HepG2 (cell line): Measurements from ENCODE around the gene CCDC83. TPM values are rescaled to one million over a fixed set of nuclear protein-coding genes. Genes with fewer than 3 reads are reported as not detected.
"Not testable (repeated sequence)": the region's sequence is repeated elsewhere in the genome, so short reads cannot be mapped to it uniquely, and the experiment has no call there.

Experiments
- ATAC-seq: fragments of 200-7000 bp; cut with Tn5 transposase; 3 replicates; pipeline ENCODE4 v1.9.1; 2020; ENCODE audit warnings: mild to moderate bottlenecking, moderate library complexity
- BruUV-seq: library from RNA; stranded (reverse); fragments of 400-500 nt; replicated peaks from 2 replicates; lab custom pipeline; 2021; lab: Mats Ljungman, UMichigan
- CTCF ChIA-PET: fragments of 300-600 bp; formaldehyde crosslinking; extraction: SDS; loops from one replicate; lab custom pipeline; 2021; ENCODE audit warnings: low total read pairs, inconsistent platforms, low intra/inter-chr PET ratio; lab: Yijun Ruan, JAX
- POLR2A ChIA-PET: fragments of 350-600 bp; sonication (Branson Sonifier 250); formaldehyde crosslinking; loops from one replicate; lab custom pipeline; 2020; ENCODE audit warnings: antibody characterized with exemption, inconsistent platforms; lab: Yijun Ruan, JAX
- DNase-seq: peaks from one replicate; pipeline ENCODE4 v3.0.0-alpha.2; 2015; ENCODE audit warnings: low spot score
- FAIRE-seq: peaks from 3 replicates; lab custom pipeline; 2011; peaks lifted over from hg19 to GRCh38; lab: Jason Lieb, UNC
- H2AFZ ChIP-seq: one replicate; pipeline ENCODE4 v1.6.1; 2011; ENCODE audit warnings: low read length, inconsistent platforms
- H3K27ac ChIP-seq: fragments of 300-600 bp; 3 replicates; pipeline ENCODE4 v1.8.0; 2011; ENCODE audit warnings: mixed run types, mild to moderate bottlenecking, mixed read lengths, low read length, inconsistent platforms; ENCODE audit not compliant: insufficient read depth; ENCODE audit errors: extremely low read length
- H3K27me3 ChIP-seq, 2 experiments: fragments of 200-600 bp in 1 of 2; 2 replicates in 1 of 2; 3 replicates in 1 of 2; pipeline versions ENCODE4 v1.6.0 to v1.8.0; 2011; ENCODE audit warnings: low read length in 2 of 2, mild to moderate bottlenecking in 2 of 2, moderate library complexity in 2 of 2, inconsistent platforms in 1 of 2; ENCODE audit not compliant: insufficient read depth in 2 of 2, control insufficient read depth in 1 of 2
- H3K36me3 ChIP-seq, 2 experiments: fragments of 200-600 bp in 1 of 2; replicated peaks in 1 of 2; 2 replicates in 1 of 2; 3 replicates in 1 of 2; pipeline versions ENCODE4 v1.5.1 to v1.8.0; 2011; ENCODE audit warnings: low read length in 2 of 2, inconsistent platforms in 1 of 2; ENCODE audit not compliant: insufficient read depth in 2 of 2, control insufficient read depth in 1 of 2
- H3K4me1 ChIP-seq: 2 replicates; pipeline ENCODE4 v1.5.1; 2012; ENCODE audit warnings: low read length, inconsistent platforms; ENCODE audit not compliant: insufficient read depth
- H3K4me2 ChIP-seq: 2 replicates; pipeline ENCODE4 v1.6.0; 2011; ENCODE audit warnings: low read depth, low read length, inconsistent platforms
- H3K4me3 ChIP-seq, 3 experiments: fragments of 200-600 bp in 1 of 3; sonication (generic), shearing (Covaris generic) in 1 of 3; replicated peaks in 1 of 3; 2 replicates each; pipeline ENCODE4 v1.5.1; 2011 to 2016; ENCODE audit warnings: low read length in 3 of 3, inconsistent platforms in 2 of 3, low read depth in 2 of 3, mild to moderate bottlenecking in 2 of 3, control low read depth in 1 of 3, mixed read lengths in 1 of 3; ENCODE audit not compliant: insufficient read depth in 1 of 3
- H3K79me2 ChIP-seq: one replicate; pipeline ENCODE4 v1.6.1; 2011; ENCODE audit warnings: low read length, inconsistent platforms; ENCODE audit not compliant: insufficient read depth
- H3K9ac ChIP-seq: 2 replicates; pipeline ENCODE4 v1.6.0; 2011; ENCODE audit warnings: mild to moderate bottlenecking, low read depth, low read length, inconsistent platforms; ENCODE audit not compliant: insufficient read depth
- H3K9me3 ChIP-seq: 2 replicates; pipeline ENCODE4 v1.5.1; 2012; ENCODE audit warnings: mild to moderate bottlenecking, low read length
- H4K20me1 ChIP-seq: 2 replicates; pipeline ENCODE4 v1.6.0; 2011; ENCODE audit warnings: inconsistent platforms, mild to moderate bottlenecking, low read length, moderate library complexity; ENCODE audit not compliant: insufficient read depth
- CEBPB ChIP-seq: IDR thresholded peaks from 2 replicates; pipeline ENCODE4 v1.6.1; 2011; ENCODE audit warnings: low read depth, low read length, improper control_type of control experiment, borderline replicate concordance
- FOXC1 ChIP-seq: sonication (generic); formaldehyde crosslinking; IDR thresholded peaks from 2 replicates; pipeline ENCODE4 v1.8.0; 2022; ENCODE audit warnings: mild to moderate bottlenecking, missing genetic modification reagents, borderline replicate concordance
- MNT ChIP-seq: fragments of 450-650 bp; IDR thresholded peaks from 2 replicates; pipeline ENCODE4 v1.6.1; 2016
- WGBS: methylation state at CpG from one replicate; pipeline ENCODE4 v1.1.6; 2017; ENCODE audit warnings: low lambda C conversion rate; 5-methylcytosine and 5-hydroxymethylcytosine counted together
- in situ Hi-C: cut with HindIII; loops from 2 replicates; pipeline ENCODE4 v1.10.0; 2017; ENCODE audit warnings: low pct_unique_long_range_greater_than_20kb; ENCODE audit not compliant: extremely low pct_ligation_motif_present
- intact Hi-C: fragments of 100-400 bp; cut with micrococcal nuclease; formaldehyde crosslinking; loops from one replicate; pipeline ENCODE4 v1.10.0; 2022; ENCODE audit not compliant: unreplicated experiment
- polyA plus RNA-seq, 8 experiments: library from polyadenylated mRNA; depleted of rRNA in 3 of 8; stranded (reverse) in 7 of 8; unstranded in 1 of 8; fragments of >200 nt; fragmentation: Illumina TruSeq in 4 of 8; extraction: Trizol in 4 of 8; gene quantifications; 2 replicates each; pipeline versions ENCODE4 v1.2.1 to v1.2.3, GENCODE V29; 2011 to 2016; ENCODE audit warnings: low read depth in 4 of 8, missing spikeins in 1 of 8, mixed read lengths in 1 of 8; ENCODE audit not compliant: insufficient read depth in 1 of 8
- total RNA-seq, 5 experiments: library from RNA; depleted of rRNA; stranded (reverse); fragments of >200 nt; fragmentation: Illumina TruSeq; extraction: Trizol; gene quantifications; 2 replicates each; pipeline ENCODE4 v1.2.3, GENCODE V29; 2016; ENCODE audit warnings: low read depth in 1 of 5

The CCDC83 gene
- total and polyA plus RNA-seq, 2 of the 13 experiments (the other 11 are each of a cell fraction or from before 2014, with no cell fraction given) = not detected

DNA sequence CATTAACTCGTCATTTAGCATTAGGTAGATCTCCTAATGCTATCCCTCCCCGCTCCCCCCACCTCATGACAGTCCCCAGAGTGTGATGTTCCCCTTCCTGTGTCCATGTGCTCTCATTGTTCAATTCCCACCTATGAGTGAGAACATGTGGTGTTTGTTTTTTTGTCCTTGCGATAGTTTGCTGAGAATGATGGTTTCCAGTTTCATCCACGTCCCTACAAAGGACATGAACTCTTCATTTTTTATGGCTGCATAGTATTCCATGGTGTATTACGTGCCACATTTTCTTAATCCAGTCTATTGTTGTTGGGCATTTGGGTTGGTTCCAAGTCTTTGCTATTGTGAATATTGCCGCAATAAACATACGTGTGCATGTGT, 96.9 kb downstream of the CCDC83 start:
- H3K4me2 ChIP-seq, H2AFZ ChIP-seq, H4K20me1 ChIP-seq, H3K79me2 ChIP-seq, intact Hi-C loops, BruUV-seq, CTCF ChIA-PET, POLR2A ChIA-PET, H3K9ac ChIP-seq, FAIRE-seq, H3K4me3 ChIP-seq, in situ Hi-C loops, H3K27me3 ChIP-seq, DNase-seq, ATAC-seq, H3K9me3 ChIP-seq, H3K27ac ChIP-seq: not testable (repeated sequence)
- Histone ChIP-seq H3K36me3 (peaks cover 0 to 13% of the 10 kb centered on the region in 2 experiments; a peak in 3 of 5 replicates), H3K4me1 (peaks cover 44% of the 10 kb centered on the region)
- 98% methylated on average over 7 of the region's 7 CpGs for WGBS
- TF ChIP-seq MNT = peak; percentile 62

DNA sequence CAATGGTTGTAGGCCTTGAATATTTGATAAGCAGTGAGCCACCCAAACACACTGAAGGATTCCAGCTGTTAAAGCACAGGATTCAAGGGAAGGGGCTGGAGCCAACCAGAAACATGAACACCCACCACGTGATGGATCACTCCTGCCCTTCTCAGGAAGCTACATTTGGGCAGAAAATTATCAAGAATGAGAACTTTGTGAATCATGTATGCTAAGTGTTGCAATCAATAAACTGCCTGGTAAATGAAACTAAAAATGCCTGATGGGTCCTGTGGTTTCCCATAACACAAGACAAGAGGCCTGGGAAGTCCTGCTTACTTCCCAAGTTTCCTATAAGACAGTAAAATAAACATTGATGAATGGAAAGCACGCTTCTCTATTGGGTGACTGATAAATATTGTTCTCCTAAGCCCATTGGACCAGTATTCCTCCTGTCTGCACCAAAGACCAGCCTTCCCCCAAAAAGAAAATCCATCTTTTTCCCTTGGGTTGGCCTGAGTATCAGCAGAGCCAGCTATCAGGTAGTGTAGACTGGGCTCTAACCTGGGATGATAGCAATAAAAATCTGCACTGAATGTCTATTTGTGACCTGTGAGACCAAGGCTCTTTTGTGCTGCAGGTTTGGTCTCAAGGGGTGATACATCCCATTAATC, 98.4 kb downstream of the CCDC83 start:
- Histone ChIP-seq H3K27me3 (no peaks in the 10 kb centered on the region), H3K9ac (no peak overlapping the region), H2AFZ (no peak overlapping the region), H3K9me3 (no peaks in the 10 kb centered on the region), H3K4me1 (peaks cover 29% of the 10 kb centered on the region), H3K4me3 (no peak overlapping the region), H4K20me1 (no peaks in the 10 kb centered on the region), H3K27ac (no peak overlapping the region), H3K4me2 (no peak overlapping the region), H3K79me2 (no peaks in the 10 kb centered on the region), H3K36me3 (peaks cover 0 to 26% of the 10 kb centered on the region in 2 experiments; a peak in 3 of 5 replicates)
- no peak for DNase-seq
- no TSS peak for BruUV-seq
- intact Hi-C loops (no loop called here), in situ Hi-C loops (no loop called here)
- 96% methylated on average over 2 of the region's 2 CpGs for WGBS
- ChIA-PET CTCF (no interaction called here), POLR2A (no interaction called here)
- ATAC-seq = no peak
- TF ChIP-seq FOXC1 (CRISPR knock-in tag) (no peak), CEBPB (0 out of 2 replicates have a peak, but pooled peaks have one; percentile 8)
- no peak for FAIRE-seq
